ENCODE measurements around the gene SKIC2. TPM values are rescaled to one million over a fixed set of nuclear protein-coding genes. Genes with fewer than 3 reads are reported as not detected.

The SKIC2 gene
- total and polyA plus RNA-seq, 9 donors = 24.6 to 59.4 (median 42.1) TPM

DNA sequence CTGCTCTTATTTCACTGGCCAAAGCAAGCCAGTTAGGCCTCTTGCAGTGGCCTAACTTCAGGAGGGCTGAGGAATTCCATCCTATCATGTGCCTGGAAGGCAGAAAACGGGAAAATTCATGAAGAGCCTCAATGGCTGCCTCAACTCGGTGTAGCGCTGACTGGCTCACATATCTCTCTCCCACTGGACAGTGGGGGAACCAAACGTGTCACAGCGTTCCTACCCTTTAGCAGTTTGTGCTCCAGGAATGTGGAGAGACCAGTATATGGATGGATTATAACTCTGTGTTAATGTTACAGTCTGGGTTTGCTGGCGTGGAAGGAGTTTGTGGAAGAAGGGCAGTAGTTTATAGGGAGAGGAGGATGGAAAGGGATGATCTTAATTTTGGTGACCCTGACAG, 43.2 kb upstream of the SKIC2 start:
- intact Hi-C loops (cut with DNase I) = no loop called here
- H3K4me3 ChIP-seq = no peak overlapping the region
- TF ChIP-seq POLR2A (IDR thresholded peaks at IDR 0.05) (no peak), EP300 (IDR thresholded peaks at IDR 0.05) (no peak)
- TF ChIP-seq, protein P1, sequence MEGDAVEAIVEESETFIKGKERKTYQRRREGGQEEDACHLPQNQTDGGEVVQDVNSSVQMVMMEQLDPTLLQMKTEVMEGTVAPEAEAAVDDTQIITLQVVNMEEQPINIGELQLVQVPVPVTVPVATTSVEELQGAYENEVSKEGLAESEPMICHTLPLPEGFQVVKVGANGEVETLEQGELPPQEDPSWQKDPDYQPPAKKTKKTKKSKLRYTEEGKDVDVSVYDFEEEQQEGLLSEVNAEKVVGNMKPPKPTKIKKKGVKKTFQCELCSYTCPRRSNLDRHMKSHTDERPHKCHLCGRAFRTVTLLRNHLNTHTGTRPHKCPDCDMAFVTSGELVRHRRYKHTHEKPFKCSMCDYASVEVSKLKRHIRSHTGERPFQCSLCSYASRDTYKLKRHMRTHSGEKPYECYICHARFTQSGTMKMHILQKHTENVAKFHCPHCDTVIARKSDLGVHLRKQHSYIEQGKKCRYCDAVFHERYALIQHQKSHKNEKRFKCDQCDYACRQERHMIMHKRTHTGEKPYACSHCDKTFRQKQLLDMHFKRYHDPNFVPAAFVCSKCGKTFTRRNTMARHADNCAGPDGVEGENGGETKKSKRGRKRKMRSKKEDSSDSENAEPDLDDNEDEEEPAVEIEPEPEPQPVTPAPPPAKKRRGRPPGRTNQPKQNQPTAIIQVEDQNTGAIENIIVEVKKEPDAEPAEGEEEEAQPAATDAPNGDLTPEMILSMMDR (IDR thresholded peaks at IDR 0.05) = no peak

DNA sequence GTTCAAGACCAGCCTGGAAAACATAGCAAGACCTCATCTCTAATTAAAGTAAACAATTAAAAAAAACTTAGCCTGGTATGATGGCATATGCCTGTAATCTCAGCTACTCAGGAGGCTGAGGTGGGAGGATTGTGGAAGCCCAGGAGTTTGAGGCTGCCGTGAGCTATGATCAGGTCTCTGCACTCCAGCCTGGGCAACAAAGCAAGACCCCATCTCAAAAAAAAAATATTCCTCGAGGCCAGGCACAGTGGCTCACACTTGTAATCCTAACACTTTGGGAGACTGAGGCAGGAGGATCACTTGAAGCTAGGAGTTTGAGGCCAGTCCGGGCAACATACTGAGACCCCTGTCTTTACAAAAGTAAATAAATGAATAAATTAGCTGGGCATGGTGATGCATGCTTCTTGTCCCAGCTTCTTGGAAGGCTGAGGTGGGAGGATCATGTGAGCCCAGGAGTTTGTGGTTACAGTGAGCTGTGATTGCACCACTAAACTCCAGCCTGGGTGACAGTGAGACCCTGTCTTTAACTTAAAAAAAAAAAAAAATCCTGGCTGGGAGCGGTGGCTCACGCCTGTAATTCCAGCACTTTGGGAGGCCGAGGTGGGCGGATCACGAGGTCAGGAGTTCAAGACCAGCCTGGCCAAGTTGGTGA, 40.8 kb upstream of the SKIC2 start:
- no peaks in the 10 kb centered on the region for H3K27me3 ChIP-seq
- intact Hi-C loops (cut with DNase I) = no loop called here
- no peak overlapping the region for H3K4me3 ChIP-seq
- no peaks in the 10 kb centered on the region for H3K9me3 ChIP-seq
- H3K4me1 ChIP-seq (ENCODE audit: insufficient read depth) = no peaks in the 10 kb centered on the region
- no peak overlapping the region for H3K27ac ChIP-seq
- no peak for DNase-seq
- H3K36me3 ChIP-seq = no peaks in the 10 kb centered on the region
- WGBS, 3 donors = 72 to 81% (median 79%) methylated on average over 8 of the region's 8 CpGs
- no peak for TF ChIP-seq POLR2A (IDR thresholded peaks at IDR 0.05)
- TF ChIP-seq EP300 (IDR thresholded peaks at IDR 0.05) = no peak
- TF ChIP-seq, protein P1 (IDR thresholded peaks at IDR 0.05) = no peak

More for the DNA sequence above, 43.2 kb upstream of the SKIC2 start:
- H3K9me3 ChIP-seq = no peaks in the 10 kb centered on the region
- peaks cover 1% of the 10 kb centered on the region for H3K4me1 ChIP-seq (ENCODE audit: insufficient read depth)
- H3K27ac ChIP-seq = no peak overlapping the region
- DNase-seq = no peak
- 81 to 83% (median 82%) methylated on average over 6 of the region's 6 CpGs for WGBS, 3 donors
- H3K36me3 ChIP-seq = no peaks in the 10 kb centered on the region
- H3K27me3 ChIP-seq = no peaks in the 10 kb centered on the region

DNA sequence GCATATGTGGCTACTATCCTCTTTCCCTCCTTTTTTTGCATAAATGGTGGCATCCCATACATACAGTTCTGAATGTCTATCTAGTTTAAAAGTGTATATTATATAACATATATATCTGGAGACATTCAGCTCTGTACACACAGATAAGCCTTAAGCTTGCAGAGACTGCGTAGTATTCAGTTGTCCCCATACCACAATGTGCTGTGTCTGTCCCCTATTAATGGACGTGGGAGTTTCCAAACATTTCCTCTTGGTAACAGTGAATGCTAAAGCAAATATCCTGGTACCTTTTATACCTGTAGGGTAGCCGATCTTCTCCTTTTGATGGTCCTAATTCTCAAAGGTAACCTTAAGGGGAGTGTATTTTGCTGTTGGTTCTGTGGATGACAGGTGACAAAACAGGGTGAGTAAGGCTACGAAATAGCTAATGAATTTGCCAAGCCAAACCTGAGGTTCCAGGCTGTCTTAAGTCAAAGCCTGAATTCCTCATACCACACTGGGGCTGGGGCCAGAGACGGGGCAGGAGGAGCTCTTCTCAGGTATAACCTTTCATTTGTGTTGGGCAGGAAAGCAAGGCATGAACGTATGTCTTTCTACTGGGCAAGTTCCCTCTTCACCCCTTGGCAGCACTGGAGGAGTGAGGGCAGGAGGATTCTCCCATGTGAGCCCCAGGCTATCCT, 39.2 kb upstream of the SKIC2 start:
- WGBS, 3 donors = 72 to 87% (median 76%) methylated on average over 6 of the region's 6 CpGs
- no peak overlapping the region for H3K4me3 ChIP-seq
- TF ChIP-seq, protein P1 (IDR thresholded peaks at IDR 0.05) = no peak
- TF ChIP-seq EP300 (IDR thresholded peaks at IDR 0.05) = no peak
- TF ChIP-seq POLR2A (IDR thresholded peaks at IDR 0.05) = no peak
- DNase-seq = no peak
- H3K27me3 ChIP-seq = no peaks in the 10 kb centered on the region
- no peaks in the 10 kb centered on the region for H3K36me3 ChIP-seq
- no peak overlapping the region for H3K27ac ChIP-seq
- H3K9me3 ChIP-seq = no peaks in the 10 kb centered on the region
- H3K4me1 ChIP-seq (ENCODE audit: insufficient read depth) = no peaks in the 10 kb centered on the region
- intact Hi-C loops (cut with DNase I) = no loop called here

DNA sequence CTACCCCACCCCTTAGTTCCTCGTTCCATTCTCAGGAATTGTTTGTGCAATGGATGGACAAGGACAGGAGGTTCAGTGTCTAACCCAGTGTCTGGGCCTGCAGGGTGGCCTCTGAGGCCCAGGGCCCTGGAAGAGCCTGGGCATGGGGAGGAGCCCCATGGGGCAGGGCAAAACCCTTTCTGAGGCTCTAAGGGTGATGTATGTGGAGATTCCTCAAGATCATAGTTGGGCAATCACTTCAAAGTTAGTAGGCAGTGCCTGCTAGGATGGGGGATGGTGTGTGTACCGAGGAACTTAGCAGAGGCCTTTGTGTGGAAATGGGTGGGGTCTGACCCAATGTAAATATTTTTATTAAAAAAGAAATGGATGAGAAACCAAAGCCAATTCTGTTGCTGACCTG, 38.2 kb upstream of the SKIC2 start:
- TF ChIP-seq, protein P1 (IDR thresholded peaks at IDR 0.05) = no peak
- TF ChIP-seq POLR2A (IDR thresholded peaks at IDR 0.05) (no peak), EP300 (IDR thresholded peaks at IDR 0.05) (no peak)
- no peaks in the 10 kb centered on the region for H3K27me3 ChIP-seq
- intact Hi-C loops (cut with DNase I) = no loop called here
- 70 to 83% (median 71%) methylated on average over 2 of the region's 2 CpGs for WGBS, 3 donors
- no peaks in the 10 kb centered on the region for H3K4me1 ChIP-seq (ENCODE audit: insufficient read depth)
- no peaks in the 10 kb centered on the region for H3K9me3 ChIP-seq
- H3K36me3 ChIP-seq = no peaks in the 10 kb centered on the region
- no peak for DNase-seq
- no peak overlapping the region for H3K4me3 ChIP-seq
- no peak overlapping the region for H3K27ac ChIP-seq
